ENCODE results near the gene ASCC1. TPM values are rescaled to one million over a fixed set of nuclear protein-coding genes. Genes with fewer than 3 reads are reported as not detected.

ASCC1 gene
- total and polyA plus RNA-seq, 2 experiments from 2014 or later = 25.2 to 30.0 TPM

- H3K9me2 ChIP-seq (ENCODE audit: insufficient read depth) = no peaks in the 10 kb centered on the region
- no peaks in the 10 kb centered on the region for H3K27me3 ChIP-seq (replicated peaks; ENCODE audit: insufficient read depth)
- H3K9me3 ChIP-seq (ENCODE audit: low read depth) = no peaks in the 10 kb centered on the region
- no peaks in the 10 kb centered on the region for H3K36me3 ChIP-seq (ENCODE audit: low read depth)
- H3K4me1 ChIP-seq (ENCODE audit: insufficient read depth) = no peaks in the 10 kb centered on the region
- no peak overlapping the region for H3K4me3 ChIP-seq
- H2AFZ ChIP-seq = no peak overlapping the region
- 71 to 75% methylated on average over 4 of the region's 4 CpGs for WGBS, 2 experiments (ENCODE audit: low coverage in 1 of 2, low lambda C conversion rate in 2 of 2, missing lambda C conversion rate in 2 of 2)
- no peak for TF ChIP-seq EZH2phosphoT487 (IDR thresholded peaks at IDR 0.05; ENCODE audit: insufficient read depth, low read depth)
- no peak for TF ChIP-seq EZH2 (IDR thresholded peaks at IDR 0.05; ENCODE audit: insufficient read depth, poor library complexity, severe bottlenecking)
- no peaks in the 10 kb centered on the region for H4K20me1 ChIP-seq (ENCODE audit: insufficient read depth)
- H3F3A ChIP-seq (ENCODE audit: insufficient read depth) = no peaks in the 10 kb centered on the region
- DNase-seq = peak; percentile 8
- in situ Hi-C loops (cut with MboI) = no loop called here
- H3K9ac ChIP-seq = no peak overlapping the region
- no peak overlapping the region for H3K4me2 ChIP-seq (ENCODE audit: unreplicated experiment)
- H3K27ac ChIP-seq = 0 out of 2 replicates have a peak overlapping the region, but pooled peaks have one; percentile 0
- H3K79me2 ChIP-seq (ENCODE audit: insufficient read depth) = no peaks in the 10 kb centered on the region
These were observed 69.3 kb downstream of the ASCC1 start for GRCh38 chr10:72146559-72147323.

GRCh38 chr10:72146071-72146470, 70.0 kb downstream of the ASCC1 start:
- in situ Hi-C loops (cut with MboI) = no loop called here
- no peaks in the 10 kb centered on the region for H3K36me3 ChIP-seq (ENCODE audit: low read depth)
- no peaks in the 10 kb centered on the region for H3K79me2 ChIP-seq (ENCODE audit: insufficient read depth)
- no peak overlapping the region for H3K27ac ChIP-seq
- DNase-seq = no peak
- no peaks in the 10 kb centered on the region for H3K4me1 ChIP-seq (ENCODE audit: insufficient read depth)
- no peaks in the 10 kb centered on the region for H3K9me2 ChIP-seq (ENCODE audit: insufficient read depth)
- no peak overlapping the region for H3K9ac ChIP-seq
- H3K4me2 ChIP-seq (ENCODE audit: unreplicated experiment) = no peak overlapping the region
- no peaks in the 10 kb centered on the region for H4K20me1 ChIP-seq (ENCODE audit: insufficient read depth)
- no peak overlapping the region for H2AFZ ChIP-seq
- no peaks in the 10 kb centered on the region for H3F3A ChIP-seq (ENCODE audit: insufficient read depth)
- no peaks in the 10 kb centered on the region for H3K27me3 ChIP-seq (replicated peaks; ENCODE audit: insufficient read depth)
- H3K9me3 ChIP-seq (ENCODE audit: low read depth) = no peaks in the 10 kb centered on the region
- no peak overlapping the region for H3K4me3 ChIP-seq
- TF ChIP-seq EZH2 (IDR thresholded peaks at IDR 0.05; ENCODE audit: insufficient read depth, poor library complexity, severe bottlenecking) (no peak), EZH2phosphoT487 (IDR thresholded peaks at IDR 0.05; ENCODE audit: insufficient read depth, low read depth) (no peak)
- 84 to 85% methylated on average over 6 of the region's 6 CpGs for WGBS, 2 experiments (ENCODE audit: low coverage in 1 of 2, low lambda C conversion rate in 2 of 2, missing lambda C conversion rate in 2 of 2)

GRCh38 chr10:72145657-72146056, 70.4 kb downstream of the ASCC1 start:
- H3K27ac ChIP-seq = no peak overlapping the region
- 73 to 79% methylated on average over 2 of the region's 2 CpGs for WGBS, 2 experiments (ENCODE audit: low coverage in 1 of 2, low lambda C conversion rate in 2 of 2, missing lambda C conversion rate in 2 of 2)
- in situ Hi-C loops (cut with MboI) = no loop called here

GRCh38 chr10:72140850-72141249, 75.2 kb downstream of the ASCC1 start:
- Histone ChIP-seq H2AFZ (no peak overlapping the region), H3K9me3 (ENCODE audit: low read depth) (no peaks in the 10 kb centered on the region), H3K27me3 (replicated peaks; ENCODE audit: insufficient read depth) (no peaks in the 10 kb centered on the region), H4K20me1 (ENCODE audit: insufficient read depth) (no peaks in the 10 kb centered on the region), H3K4me3 (no peak overlapping the region), H3K27ac (no peak overlapping the region), H3K79me2 (ENCODE audit: insufficient read depth) (no peaks in the 10 kb centered on the region), H3K9me2 (ENCODE audit: insufficient read depth) (no peaks in the 10 kb centered on the region), H3K4me2 (ENCODE audit: unreplicated experiment) (no peak overlapping the region), H3F3A (ENCODE audit: insufficient read depth) (no peaks in the 10 kb centered on the region), H3K36me3 (ENCODE audit: low read depth) (no peaks in the 10 kb centered on the region), H3K4me1 (ENCODE audit: insufficient read depth) (no peaks in the 10 kb centered on the region), H3K9ac (no peak overlapping the region)
- no peak for DNase-seq
- WGBS, 2 experiments (ENCODE audit: low coverage in 1 of 2, low lambda C conversion rate in 2 of 2, missing lambda C conversion rate in 2 of 2) = 97 to 100% methylated on average over 2 of the region's 2 CpGs
- TF ChIP-seq EZH2 (IDR thresholded peaks at IDR 0.05; ENCODE audit: insufficient read depth, poor library complexity, severe bottlenecking) (no peak), EZH2phosphoT487 (IDR thresholded peaks at IDR 0.05; ENCODE audit: insufficient read depth, low read depth) (no peak)
- in situ Hi-C loops (cut with MboI) = no loop called here

More at GRCh38 chr10:72145657-72146056, 70.4 kb downstream of the ASCC1 start:
- Histone ChIP-seq H3K9me3 (ENCODE audit: low read depth) (no peaks in the 10 kb centered on the region), H3K4me3 (no peak overlapping the region), H3K9ac (no peak overlapping the region), H2AFZ (no peak overlapping the region), H3K79me2 (ENCODE audit: insufficient read depth) (no peaks in the 10 kb centered on the region), H3K9me2 (ENCODE audit: insufficient read depth) (no peaks in the 10 kb centered on the region), H4K20me1 (ENCODE audit: insufficient read depth) (no peaks in the 10 kb centered on the region), H3K27me3 (replicated peaks; ENCODE audit: insufficient read depth) (no peaks in the 10 kb centered on the region), H3K4me1 (ENCODE audit: insufficient read depth) (no peaks in the 10 kb centered on the region), H3F3A (ENCODE audit: insufficient read depth) (no peaks in the 10 kb centered on the region), H3K4me2 (ENCODE audit: unreplicated experiment) (no peak overlapping the region), H3K36me3 (ENCODE audit: low read depth) (no peaks in the 10 kb centered on the region)
- DNase-seq = no peak
- no peak for TF ChIP-seq EZH2phosphoT487 (IDR thresholded peaks at IDR 0.05; ENCODE audit: insufficient read depth, low read depth)
- TF ChIP-seq EZH2 (IDR thresholded peaks at IDR 0.05; ENCODE audit: insufficient read depth, poor library complexity, severe bottlenecking) = no peak

All from GM23248 (cell line).